Measurements from ENCODE around the gene COL6A5. TPM values are rescaled to one million over a fixed set of nuclear protein-coding genes. Genes with fewer than 3 reads are reported as not detected.

Gene COL6A5
- total RNA-seq, 1 experiment from 2014 or later, result not detected

DNA sequence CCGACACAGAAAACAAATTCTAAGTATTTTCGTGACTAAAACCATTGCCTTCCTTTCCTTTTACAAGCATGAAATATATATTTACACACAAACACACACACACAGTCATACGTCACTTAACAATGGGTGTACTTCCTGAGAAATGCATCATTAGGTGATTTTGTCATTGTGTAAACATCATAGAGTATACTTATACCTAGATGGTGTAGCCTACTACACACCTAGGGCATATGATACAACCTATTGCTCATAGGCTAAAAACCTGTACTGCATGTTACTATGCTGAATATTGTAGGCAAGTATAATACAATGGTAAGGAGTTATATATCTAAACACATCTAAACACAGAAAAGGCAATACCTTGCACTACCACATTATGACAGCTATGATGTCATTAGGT, 28.6 kb downstream of the COL6A5 start:
- H3K27ac ChIP-seq (ENCODE audit: low read depth, low read length), result no peak overlapping the region
- intact Hi-C loops (cut with micrococcal nuclease), result no loop called here
- no peak overlapping the region for H2AFZ ChIP-seq (ENCODE audit: low read depth, low read length, poor library complexity, severe bottlenecking)
- no peak for ATAC-seq
- no peak overlapping the region for H3K9ac ChIP-seq (ENCODE audit: low read length)
- no peak for DNase-seq (ENCODE audit: low read depth, low spot score)
- RAD21 ChIA-PET (ENCODE audit: low non-redundant PET in 1 of 2, low total read pairs in 2 of 2, uncharacterized antibody in 2 of 2, unreplicated experiment in 2 of 2), result no interaction called here
- no TSS peak for BruUV-seq (replicated peaks)
- no peak overlapping the region for H3K4me3 ChIP-seq (replicated peaks in 1 of 2; ENCODE audit: low read depth in 1 of 2, low read length in 2 of 2)
- no peaks in the 10 kb centered on the region for H3K4me1 ChIP-seq (ENCODE audit: control insufficient read depth in 1 of 2, insufficient read depth in 2 of 2, low read length in 2 of 2)
- POLR2A ChIA-PET, result no interaction called here
- H4K20me1 ChIP-seq (ENCODE audit: insufficient read depth), result no peaks in the 10 kb centered on the region
- TF ChIP-seq FOSL1 (IDR thresholded peaks at IDR 0.05; ENCODE audit: low read depth) (no peak), POLR2A (IDR thresholded peaks at IDR 0.05; ENCODE audit: borderline replicate concordance, extremely low read depth, insufficient read depth, insufficient read length) (no peak), JUND (IDR thresholded peaks at IDR 0.05) (no peak), EZH2phosphoT487 (IDR thresholded peaks at IDR 0.05; ENCODE audit: borderline replicate concordance) (no peak), POLR2AphosphoS5 (IDR thresholded peaks at IDR 0.05; ENCODE audit: low read depth, low read length) (no peak), EGR1 (IDR thresholded peaks at IDR 0.05; ENCODE audit: low read depth) (no peak), SIN3A (IDR thresholded peaks at IDR 0.05; ENCODE audit: low read depth) (no peak), TCF7L2 (IDR thresholded peaks at IDR 0.05; ENCODE audit: borderline replicate concordance, extremely low read depth, insufficient read depth, insufficient read length) (no peak)
- TF ChIP-seq, protein P1, sequence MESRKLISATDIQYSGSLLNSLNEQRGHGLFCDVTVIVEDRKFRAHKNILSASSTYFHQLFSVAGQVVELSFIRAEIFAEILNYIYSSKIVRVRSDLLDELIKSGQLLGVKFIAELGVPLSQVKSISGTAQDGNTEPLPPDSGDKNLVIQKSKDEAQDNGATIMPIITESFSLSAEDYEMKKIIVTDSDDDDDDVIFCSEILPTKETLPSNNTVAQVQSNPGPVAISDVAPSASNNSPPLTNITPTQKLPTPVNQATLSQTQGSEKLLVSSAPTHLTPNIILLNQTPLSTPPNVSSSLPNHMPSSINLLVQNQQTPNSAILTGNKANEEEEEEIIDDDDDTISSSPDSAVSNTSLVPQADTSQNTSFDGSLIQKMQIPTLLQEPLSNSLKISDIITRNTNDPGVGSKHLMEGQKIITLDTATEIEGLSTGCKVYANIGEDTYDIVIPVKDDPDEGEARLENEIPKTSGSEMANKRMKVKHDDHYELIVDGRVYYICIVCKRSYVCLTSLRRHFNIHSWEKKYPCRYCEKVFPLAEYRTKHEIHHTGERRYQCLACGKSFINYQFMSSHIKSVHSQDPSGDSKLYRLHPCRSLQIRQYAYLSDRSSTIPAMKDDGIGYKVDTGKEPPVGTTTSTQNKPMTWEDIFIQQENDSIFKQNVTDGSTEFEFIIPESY (IDR thresholded peaks at IDR 0.05; ENCODE audit: extremely low read depth, insufficient replicate concordance, low read length), result no peak
- TF ChIP-seq, protein P2, sequence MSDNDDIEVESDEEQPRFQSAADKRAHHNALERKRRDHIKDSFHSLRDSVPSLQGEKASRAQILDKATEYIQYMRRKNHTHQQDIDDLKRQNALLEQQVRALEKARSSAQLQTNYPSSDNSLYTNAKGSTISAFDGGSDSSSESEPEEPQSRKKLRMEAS (IDR thresholded peaks at IDR 0.05), result no peak
- TF ChIP-seq, protein P3, sequence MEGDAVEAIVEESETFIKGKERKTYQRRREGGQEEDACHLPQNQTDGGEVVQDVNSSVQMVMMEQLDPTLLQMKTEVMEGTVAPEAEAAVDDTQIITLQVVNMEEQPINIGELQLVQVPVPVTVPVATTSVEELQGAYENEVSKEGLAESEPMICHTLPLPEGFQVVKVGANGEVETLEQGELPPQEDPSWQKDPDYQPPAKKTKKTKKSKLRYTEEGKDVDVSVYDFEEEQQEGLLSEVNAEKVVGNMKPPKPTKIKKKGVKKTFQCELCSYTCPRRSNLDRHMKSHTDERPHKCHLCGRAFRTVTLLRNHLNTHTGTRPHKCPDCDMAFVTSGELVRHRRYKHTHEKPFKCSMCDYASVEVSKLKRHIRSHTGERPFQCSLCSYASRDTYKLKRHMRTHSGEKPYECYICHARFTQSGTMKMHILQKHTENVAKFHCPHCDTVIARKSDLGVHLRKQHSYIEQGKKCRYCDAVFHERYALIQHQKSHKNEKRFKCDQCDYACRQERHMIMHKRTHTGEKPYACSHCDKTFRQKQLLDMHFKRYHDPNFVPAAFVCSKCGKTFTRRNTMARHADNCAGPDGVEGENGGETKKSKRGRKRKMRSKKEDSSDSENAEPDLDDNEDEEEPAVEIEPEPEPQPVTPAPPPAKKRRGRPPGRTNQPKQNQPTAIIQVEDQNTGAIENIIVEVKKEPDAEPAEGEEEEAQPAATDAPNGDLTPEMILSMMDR (IDR thresholded peaks at IDR 0.05 in 2 of 3, conservative IDR thresholded peaks at IDR 0.05 in 1 of 3; ENCODE audit: borderline replicate concordance in 1 of 3, insufficient read depth in 1 of 3, low read depth in 2 of 3, low read length in 2 of 3), result no peak
- TF ChIP-seq, protein P4, sequence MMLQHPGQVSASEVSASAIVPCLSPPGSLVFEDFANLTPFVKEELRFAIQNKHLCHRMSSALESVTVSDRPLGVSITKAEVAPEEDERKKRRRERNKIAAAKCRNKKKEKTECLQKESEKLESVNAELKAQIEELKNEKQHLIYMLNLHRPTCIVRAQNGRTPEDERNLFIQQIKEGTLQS (IDR thresholded peaks at IDR 0.05), result no peak
- H3K27me3 ChIP-seq (ENCODE audit: insufficient read depth, low read length), result peaks cover 28% of the 10 kb centered on the region; the same call in 1 of the 2 replicates
- no peaks in the 10 kb centered on the region for H3K36me3 ChIP-seq (ENCODE audit: control insufficient read depth in 1 of 2, insufficient read depth in 2 of 2, low read length in 2 of 2)
- no peaks in the 10 kb centered on the region for H3K9me2 ChIP-seq (ENCODE audit: insufficient read depth)
- no peaks in the 10 kb centered on the region for H3K9me3 ChIP-seq (ENCODE audit: control insufficient read depth in 1 of 2, insufficient read depth in 1 of 2, low read depth in 1 of 2, low read length in 2 of 2)
- CTCF ChIA-PET, result no interaction called here
- no peak overlapping the region for H3K4me2 ChIP-seq (ENCODE audit: low read length)
- H3K79me2 ChIP-seq (ENCODE audit: insufficient read depth, low read length), result no peaks in the 10 kb centered on the region
